ENCODE results near the gene THAP4. TPM values are rescaled to one million over a fixed set of nuclear protein-coding genes. Genes with fewer than 3 reads are reported as not detected.

The THAP4 gene
- total RNA-seq, 1 donor from 2014 or later = 63.9 TPM

DNA sequence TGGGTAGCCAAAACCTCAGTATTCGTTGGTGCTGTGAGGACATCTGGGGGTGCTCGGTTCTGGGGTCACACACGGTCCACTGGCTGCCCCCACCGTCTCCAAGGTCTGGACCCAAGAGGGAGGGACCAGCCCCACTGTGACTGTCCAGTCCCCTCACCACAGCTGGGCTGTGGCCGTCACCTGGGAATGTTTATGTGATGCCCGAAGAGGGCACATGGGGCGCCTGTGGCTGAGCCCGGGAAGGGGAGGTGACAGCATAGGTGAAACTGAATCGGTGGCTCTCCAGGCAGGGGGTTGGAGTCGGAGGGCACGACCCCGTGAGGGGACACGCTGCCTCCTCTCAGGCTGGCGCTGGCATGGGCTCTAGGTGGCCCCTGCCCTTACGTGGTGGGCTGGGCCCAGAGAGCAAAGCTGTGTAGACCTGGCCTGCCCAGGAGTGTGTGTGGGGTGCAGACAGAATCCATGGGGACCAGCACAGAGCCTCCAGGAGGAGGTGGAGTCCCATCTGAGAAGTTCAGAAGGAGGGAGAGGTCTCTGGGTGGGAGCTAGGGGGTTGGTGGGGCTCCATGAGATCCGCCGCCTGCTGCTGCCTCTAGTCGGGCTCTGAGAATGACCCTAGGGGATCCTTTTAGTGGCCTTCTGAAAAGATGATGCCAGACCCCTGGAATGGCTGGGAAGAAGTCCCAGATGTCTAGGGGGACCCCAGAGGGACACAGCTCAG, 76.6 kb downstream of the THAP4 start:
- no peak overlapping the region for H3K27ac Mint-ChIP-seq
- H3K9me3 Mint-ChIP-seq = no peaks in the 10 kb centered on the region
- H3K27me3 Mint-ChIP-seq = peaks cover 36% of the 10 kb centered on the region
- no peak for DNase-seq
- peaks cover 9% of the 10 kb centered on the region for H3K4me1 Mint-ChIP-seq
- intact Hi-C loops (cut with micrococcal nuclease) = no loop called here
- no peaks in the 10 kb centered on the region for H3K36me3 Mint-ChIP-seq (ENCODE audit: low read depth)
- H3K4me3 Mint-ChIP-seq = peak overlapping the region; percentile 54

DNA sequence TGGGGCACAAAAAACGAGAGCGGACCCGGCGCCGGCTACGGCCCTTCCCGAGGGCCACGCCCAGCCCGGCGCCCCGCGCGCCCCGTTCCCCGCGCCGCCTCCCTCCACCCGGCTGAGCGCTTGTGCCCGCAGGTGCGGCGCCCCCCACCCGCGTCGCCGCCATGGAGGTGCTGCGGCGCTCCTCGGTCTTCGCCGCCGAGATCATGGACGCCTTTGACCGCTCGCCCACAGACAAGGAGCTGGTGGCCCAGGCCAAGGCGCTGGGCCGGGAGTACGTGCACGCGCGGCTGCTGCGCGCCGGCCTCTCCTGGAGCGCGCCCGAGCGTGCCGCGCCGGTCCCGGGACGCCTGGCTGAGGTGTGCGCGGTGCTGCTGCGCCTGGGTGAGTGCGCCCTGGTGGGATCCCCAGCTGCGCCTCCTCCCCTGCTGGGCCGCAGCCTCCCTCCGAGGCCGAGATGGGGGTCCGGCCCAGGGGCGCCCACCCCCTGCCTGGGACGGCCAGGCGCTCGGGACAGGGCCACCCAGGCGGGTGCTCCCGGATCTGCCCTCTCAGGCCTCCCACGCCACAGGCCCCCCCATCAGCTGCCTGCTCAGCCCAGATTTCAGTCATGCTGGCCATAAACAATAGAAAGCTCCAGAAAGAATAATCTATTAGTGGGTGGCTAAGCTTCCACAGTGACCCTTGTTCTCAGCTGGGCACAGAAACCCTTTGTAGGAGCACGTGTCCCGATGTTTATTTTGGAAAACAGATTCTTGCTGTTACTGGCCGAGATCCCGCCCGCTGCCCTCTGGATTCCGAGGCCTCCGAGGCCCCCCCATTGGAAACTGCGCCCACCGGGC, 77.4 kb downstream of the THAP4 start:
- H3K9me3 Mint-ChIP-seq = no peaks in the 10 kb centered on the region
- peaks cover 9% of the 10 kb centered on the region for H3K4me1 Mint-ChIP-seq
- intact Hi-C loops (cut with micrococcal nuclease) = no loop called here
- peak; percentile 60 for DNase-seq
- peaks cover 38% of the 10 kb centered on the region for H3K27me3 Mint-ChIP-seq
- H3K36me3 Mint-ChIP-seq (ENCODE audit: low read depth) = no peaks in the 10 kb centered on the region
- H3K27ac Mint-ChIP-seq = no peak overlapping the region
- peak overlapping the region; percentile 54 for H3K4me3 Mint-ChIP-seq

DNA sequence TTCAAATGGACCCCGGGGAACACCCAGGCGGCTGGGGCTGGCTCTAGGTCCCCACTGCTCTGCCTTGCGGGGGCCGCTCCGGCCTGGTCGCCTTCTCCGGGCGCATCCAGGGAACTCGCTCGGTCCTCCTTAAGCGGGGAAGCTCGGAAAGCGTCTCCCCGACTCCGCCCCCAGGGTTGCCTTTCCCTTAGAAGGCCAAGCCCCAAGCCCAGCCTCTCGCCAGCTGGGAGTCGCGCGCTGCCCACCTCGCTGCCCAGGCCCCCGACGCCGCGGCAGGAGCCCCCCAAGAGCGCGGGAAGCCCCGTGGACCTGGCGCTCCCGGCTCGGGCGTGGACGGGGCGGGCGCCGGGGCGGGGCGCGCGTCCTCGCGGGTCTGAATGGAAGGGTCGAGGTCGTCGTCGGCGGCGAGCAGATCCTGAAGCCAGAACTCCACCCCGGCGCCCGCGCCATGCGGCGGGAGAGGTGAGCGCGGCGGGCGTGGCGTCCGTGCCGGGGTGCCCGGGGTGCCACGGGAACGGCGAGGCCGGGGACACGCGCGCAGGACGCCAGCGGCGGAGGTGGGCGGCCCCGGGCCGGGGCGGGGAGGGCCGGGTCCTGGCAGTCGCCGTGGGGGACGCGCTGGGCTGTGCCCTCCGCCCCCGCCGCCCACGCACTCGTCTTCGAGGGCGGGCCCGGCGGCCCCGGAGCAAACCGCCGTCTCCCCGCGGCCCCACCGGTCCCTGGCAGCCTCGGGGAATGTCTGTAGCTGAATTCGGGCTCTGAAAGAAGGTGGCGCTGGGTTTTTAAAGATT, 78.2 kb downstream of the THAP4 start, which contains the start of gene BOK:
Gene BOK, plus strand, starts transcription at position 214 of the 791 bp plus-strand sequence. CDS start 739 bp downstream, outside the sequence.
- peaks cover 41% of the 10 kb centered on the region for H3K27me3 Mint-ChIP-seq
- H3K4me1 Mint-ChIP-seq = peaks cover 9% of the 10 kb centered on the region
- H3K36me3 Mint-ChIP-seq (ENCODE audit: low read depth) = no peaks in the 10 kb centered on the region
- DNase-seq = peak; percentile 68
- intact Hi-C loops (cut with micrococcal nuclease) = no loop called here
- H3K27ac Mint-ChIP-seq = no peak within 1 kb of the TSS
- no peaks in the 10 kb centered on the region for H3K9me3 Mint-ChIP-seq
- peak within 1 kb of the TSS; percentile 70 for H3K4me3 Mint-ChIP-seq

DNA sequence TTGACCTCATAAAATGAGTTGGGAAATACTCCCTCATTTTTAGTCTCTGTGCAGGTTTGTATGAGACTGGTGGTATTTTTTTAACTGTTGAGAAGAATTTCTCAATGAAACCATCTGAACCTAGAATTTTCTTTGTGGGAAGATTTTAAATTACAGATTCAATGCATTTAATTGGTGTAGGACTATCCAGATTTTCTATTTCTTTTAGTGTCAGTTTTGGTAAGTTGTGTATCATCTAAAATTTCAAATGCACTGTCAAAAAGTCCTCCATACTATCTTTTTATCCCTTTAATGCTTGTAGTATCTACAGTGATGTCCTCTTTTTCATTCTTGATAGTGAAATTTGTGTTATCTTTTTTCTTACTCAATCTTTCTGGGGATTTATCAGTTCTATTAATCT, 80.2 kb downstream of the THAP4 start:
- no peak overlapping the region for H3K4me3 Mint-ChIP-seq
- no peaks in the 10 kb centered on the region for H3K36me3 Mint-ChIP-seq (ENCODE audit: low read depth)
- no peak for DNase-seq
- intact Hi-C loops (cut with micrococcal nuclease) = no loop called here
- no peaks in the 10 kb centered on the region for H3K9me3 Mint-ChIP-seq
- no peak overlapping the region for H3K27ac Mint-ChIP-seq
- peaks cover 44% of the 10 kb centered on the region for H3K27me3 Mint-ChIP-seq
- H3K4me1 Mint-ChIP-seq = peaks cover 9% of the 10 kb centered on the region

DNA sequence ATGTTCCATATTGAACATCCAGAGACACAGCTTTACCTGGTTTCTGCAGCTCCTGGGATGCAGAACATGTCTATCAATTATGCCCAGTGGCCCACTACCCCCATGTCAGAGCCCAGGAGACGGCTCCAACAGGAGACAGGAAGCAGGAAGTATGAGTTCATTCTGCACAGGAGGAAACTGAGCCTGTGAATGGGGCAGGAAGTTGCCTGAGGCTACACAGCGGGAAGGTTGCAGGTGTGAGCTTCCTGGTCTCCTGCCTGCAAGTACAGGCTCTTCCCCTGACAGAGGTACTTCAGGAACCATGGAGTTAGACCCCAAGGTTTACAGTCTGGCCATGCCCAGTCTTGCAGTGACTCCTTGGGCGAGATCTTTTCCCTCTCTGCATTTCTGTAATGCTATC, 81.2 kb downstream of the THAP4 start:
- no peaks in the 10 kb centered on the region for H3K9me3 Mint-ChIP-seq
- intact Hi-C loops (cut with micrococcal nuclease) = no loop called here
- no peak overlapping the region for H3K4me3 Mint-ChIP-seq
- no peak for DNase-seq
- no peak overlapping the region for H3K27ac Mint-ChIP-seq
- peaks cover 9% of the 10 kb centered on the region for H3K4me1 Mint-ChIP-seq
- H3K27me3 Mint-ChIP-seq = peaks cover 44% of the 10 kb centered on the region
- H3K36me3 Mint-ChIP-seq (ENCODE audit: low read depth) = no peaks in the 10 kb centered on the region

DNA sequence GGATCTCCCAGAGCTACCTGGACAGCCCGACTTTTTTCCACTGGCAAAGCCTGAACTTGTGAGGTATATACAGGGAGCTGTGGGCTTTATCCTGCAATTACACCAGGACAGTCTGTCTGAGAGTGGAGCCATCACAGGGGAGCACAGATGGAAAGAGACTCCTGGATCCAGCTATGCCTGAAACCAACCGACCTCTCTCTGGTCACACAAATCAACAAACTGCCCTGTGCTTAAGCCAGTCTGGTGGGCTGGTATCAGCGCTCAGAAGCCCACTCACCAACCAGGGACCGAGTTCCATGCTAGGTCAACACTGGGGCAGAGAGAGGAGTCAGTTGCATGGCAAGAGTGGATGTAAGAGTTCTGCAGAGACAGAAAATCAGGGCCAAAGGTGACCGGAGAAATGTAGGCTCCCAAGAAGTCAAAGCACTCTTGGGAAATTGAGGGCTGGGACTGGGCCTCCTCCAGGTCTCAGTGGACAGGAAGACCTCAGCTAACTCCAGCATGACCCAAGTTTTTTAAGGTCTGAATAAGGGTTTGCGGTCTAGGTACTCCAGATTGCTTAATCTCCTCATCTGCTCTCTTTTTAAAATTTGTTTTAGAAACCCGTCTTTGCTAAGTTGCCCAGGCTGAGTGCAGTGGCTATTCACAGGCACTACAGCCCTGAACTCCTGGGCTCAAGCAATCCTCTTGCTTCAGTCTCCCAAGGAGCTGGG, 82.2 kb downstream of the THAP4 start:
- intact Hi-C loops (cut with micrococcal nuclease) = no loop called here

DNA sequence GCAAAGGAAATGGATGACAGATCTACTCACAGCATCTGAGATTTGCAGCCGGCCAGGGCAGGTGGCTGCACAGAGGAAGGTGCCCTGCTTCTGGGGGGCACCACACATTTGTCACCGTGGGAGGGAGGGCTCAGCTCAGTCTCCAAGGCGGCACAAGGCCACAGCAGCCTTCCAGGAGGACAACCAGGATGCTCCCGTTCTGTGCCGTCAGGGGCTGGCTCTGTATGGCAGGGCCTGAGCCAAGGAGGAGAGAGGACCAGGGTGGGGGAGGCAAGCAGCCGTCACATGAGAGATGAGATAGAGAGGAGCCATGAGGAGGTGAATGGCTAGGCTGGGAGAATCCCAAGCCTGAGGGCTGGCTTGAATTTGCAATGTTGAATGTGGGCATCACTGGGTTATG, 83.0 kb downstream of the THAP4 start:
- Mint-ChIP-seq H3K27me3 (peaks cover 41% of the 10 kb centered on the region), H3K27ac (no peak overlapping the region), H3K4me1 (peaks cover 9% of the 10 kb centered on the region), H3K9me3 (no peaks in the 10 kb centered on the region), H3K4me3 (no peak overlapping the region), H3K36me3 (ENCODE audit: low read depth) (no peaks in the 10 kb centered on the region)
- intact Hi-C loops (cut with micrococcal nuclease) = no loop called here
- no peak for DNase-seq

More for the DNA sequence above, 82.2 kb downstream of the THAP4 start:
- no peak overlapping the region for H3K4me3 Mint-ChIP-seq
- no peak for DNase-seq
- H3K27ac Mint-ChIP-seq = no peak overlapping the region
- H3K9me3 Mint-ChIP-seq = no peaks in the 10 kb centered on the region
- H3K4me1 Mint-ChIP-seq = peaks cover 9% of the 10 kb centered on the region
- H3K36me3 Mint-ChIP-seq (ENCODE audit: low read depth) = no peaks in the 10 kb centered on the region
- peaks cover 36% of the 10 kb centered on the region for H3K27me3 Mint-ChIP-seq

DNA sequence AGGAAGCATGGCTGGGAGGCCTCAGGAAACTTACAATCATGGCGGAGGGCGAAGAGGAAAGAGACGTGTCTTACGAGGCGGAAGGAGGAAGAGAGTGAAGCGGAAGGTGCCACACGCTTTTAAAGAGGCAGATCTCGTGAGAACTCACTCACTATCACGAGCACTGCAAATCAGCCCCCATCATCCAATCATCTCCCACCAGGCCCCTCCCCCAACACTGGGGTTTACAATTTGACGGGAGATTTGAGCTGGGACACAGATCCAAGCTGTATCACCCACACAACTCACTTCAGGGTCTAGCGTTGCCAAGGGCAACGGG, 83.5 kb downstream of the THAP4 start:
- H3K4me3 Mint-ChIP-seq = no peak overlapping the region
- intact Hi-C loops (cut with micrococcal nuclease) = no loop called here
- no peak for DNase-seq
- H3K36me3 Mint-ChIP-seq (ENCODE audit: low read depth) = no peaks in the 10 kb centered on the region
- H3K9me3 Mint-ChIP-seq = no peaks in the 10 kb centered on the region
- H3K4me1 Mint-ChIP-seq = peaks cover 9% of the 10 kb centered on the region
- peaks cover 41% of the 10 kb centered on the region for H3K27me3 Mint-ChIP-seq
- no peak overlapping the region for H3K27ac Mint-ChIP-seq

DNA sequence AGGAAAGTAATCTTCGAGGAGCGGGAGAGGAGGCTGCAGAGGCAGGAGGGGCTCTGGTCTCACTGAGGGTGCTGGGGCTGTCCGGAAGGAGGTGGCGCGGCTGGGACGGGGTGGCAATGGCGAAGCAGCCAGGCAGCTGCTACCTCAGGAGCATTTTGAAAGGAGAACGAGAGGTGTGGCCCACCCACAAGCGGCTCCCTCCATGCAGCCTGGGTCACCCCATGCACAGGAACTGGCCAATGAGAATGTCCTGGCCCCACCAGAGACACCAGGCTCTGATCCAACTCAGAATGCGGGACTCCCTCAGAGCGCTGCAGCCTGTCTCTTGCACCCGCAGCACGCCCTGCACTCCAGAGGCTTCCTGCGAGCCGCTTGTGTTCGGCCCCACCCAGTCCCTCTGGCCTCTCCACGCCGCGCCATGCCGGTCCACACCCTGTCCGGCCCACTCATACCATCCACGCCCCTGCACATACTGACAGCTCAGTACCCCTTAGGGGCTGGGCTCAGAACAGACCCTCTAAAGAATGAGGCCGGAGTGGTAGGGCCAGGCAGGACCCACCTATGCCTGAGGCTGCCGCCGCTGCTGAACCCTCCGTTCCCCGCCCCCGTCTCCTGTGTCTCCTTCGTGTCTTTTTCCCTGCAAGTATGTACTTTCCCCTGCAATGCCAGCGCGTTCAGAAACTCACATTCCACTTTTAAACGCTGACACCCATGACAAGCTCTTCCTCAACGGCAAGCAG, 84.8 kb downstream of the THAP4 start:
- H3K36me3 Mint-ChIP-seq (ENCODE audit: low read depth) = no peaks in the 10 kb centered on the region
- DNase-seq = no peak
- no peak overlapping the region for H3K4me3 Mint-ChIP-seq
- intact Hi-C loops (cut with micrococcal nuclease) = no loop called here
- peaks cover 6% of the 10 kb centered on the region for H3K4me1 Mint-ChIP-seq
- peaks cover 28% of the 10 kb centered on the region for H3K27me3 Mint-ChIP-seq
- H3K9me3 Mint-ChIP-seq = no peaks in the 10 kb centered on the region
- H3K27ac Mint-ChIP-seq = no peak overlapping the region

DNA sequence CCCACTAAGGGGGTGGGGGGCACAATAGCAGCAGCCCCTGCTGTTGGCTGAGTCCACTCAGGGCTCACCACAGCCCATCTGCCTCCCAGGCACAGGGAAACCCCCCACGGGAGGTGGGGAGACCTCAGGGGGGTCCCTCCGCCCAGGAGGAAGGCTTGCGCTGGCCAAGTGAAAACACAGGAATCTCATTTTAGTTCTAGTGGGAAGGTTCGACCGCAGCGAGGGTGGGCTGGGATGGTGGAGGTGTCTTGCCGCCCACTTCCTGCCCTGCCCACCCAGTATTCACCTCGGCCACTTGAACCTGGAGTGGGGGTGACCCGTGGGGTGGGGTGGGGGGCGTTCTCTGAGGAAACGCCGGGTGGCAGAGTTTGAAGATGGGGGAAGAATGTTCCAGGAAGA, 85.4 kb downstream of the THAP4 start:
- no peak for DNase-seq
- H3K4me3 Mint-ChIP-seq = no peak overlapping the region

DNA sequence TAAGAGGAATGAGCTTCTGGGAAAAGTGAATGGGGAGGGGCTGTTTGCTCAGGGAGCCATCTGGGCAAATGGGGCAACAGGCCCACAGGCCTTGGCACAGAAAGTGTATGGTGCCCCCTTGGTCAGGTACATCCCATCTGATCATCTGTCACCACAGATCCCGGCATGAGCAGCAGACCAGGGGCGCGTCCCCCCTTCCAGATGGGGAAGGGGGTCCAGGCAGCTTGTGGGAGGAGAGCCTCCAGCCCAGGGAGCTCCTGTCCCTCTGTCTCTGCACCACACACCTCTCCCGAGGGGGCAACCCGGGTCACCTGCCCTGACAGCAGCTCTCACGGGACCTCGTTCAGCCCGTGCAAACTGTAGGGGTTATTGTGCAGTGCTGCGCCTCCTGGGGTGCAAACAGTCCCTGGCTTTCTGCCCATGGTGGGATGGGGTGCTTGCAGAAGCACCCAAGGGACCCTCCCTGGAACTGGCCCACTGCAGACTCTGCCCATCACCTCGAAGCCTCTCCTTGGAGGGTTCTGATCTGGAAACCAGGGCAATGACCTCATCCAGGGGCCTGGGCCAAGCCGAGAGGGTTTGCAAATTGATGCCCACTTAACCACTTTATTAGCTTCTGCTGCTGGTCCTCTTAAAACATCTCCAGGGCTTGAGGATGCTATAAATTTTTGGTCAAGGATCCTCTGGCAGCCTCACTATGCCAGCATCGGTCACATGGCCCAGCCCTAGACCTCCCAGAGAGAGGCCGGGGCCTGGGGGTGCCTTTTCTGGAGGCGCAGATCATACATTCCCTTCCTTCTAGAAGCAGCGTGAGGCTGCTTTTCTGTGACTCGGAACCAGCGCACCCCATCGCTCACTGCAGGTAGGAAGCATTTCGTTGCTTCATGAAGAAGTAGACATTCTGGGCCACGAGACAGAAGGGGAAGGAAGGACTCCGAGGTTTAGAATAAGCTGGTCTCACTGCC, 86.1 kb downstream of the THAP4 start:
- Mint-ChIP-seq H3K27me3 (peaks cover 18% of the 10 kb centered on the region), H3K27ac (no peak overlapping the region), H3K4me3 (no peak overlapping the region), H3K36me3 (ENCODE audit: low read depth) (no peaks in the 10 kb centered on the region), H3K9me3 (no peaks in the 10 kb centered on the region), H3K4me1 (peaks cover 6% of the 10 kb centered on the region)
- intact Hi-C loops (cut with micrococcal nuclease) = no loop called here
- DNase-seq = no peak

More for the DNA sequence above, 85.4 kb downstream of the THAP4 start:
- Mint-ChIP-seq H3K27ac (no peak overlapping the region), H3K36me3 (ENCODE audit: low read depth) (no peaks in the 10 kb centered on the region), H3K4me1 (peaks cover 6% of the 10 kb centered on the region), H3K9me3 (no peaks in the 10 kb centered on the region), H3K27me3 (peaks cover 22% of the 10 kb centered on the region)
- intact Hi-C loops (cut with micrococcal nuclease) = no loop called here

DNA sequence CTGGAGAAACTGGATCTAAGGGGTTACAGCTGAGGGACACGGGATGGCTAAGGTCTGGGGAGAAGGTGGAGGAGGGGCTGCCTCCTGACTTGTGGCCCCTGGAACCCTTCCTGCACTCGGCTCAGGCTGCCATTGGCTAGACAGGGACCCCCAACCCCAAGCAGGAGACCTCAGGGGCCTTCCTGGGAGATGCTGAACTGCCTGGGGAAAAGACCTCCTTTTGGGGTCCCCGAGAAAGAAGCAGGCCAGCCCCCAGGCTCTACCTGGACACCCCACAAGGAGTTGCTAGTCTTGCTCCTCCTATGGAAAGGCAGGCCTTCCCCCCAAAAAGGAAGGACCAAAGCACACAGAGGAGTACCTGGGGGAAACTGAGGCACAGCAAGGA, 88.5 kb downstream of the THAP4 start:
- Mint-ChIP-seq H3K36me3 (ENCODE audit: low read depth) (no peaks in the 10 kb centered on the region), H3K27me3 (peaks cover 9% of the 10 kb centered on the region), H3K27ac (no peak overlapping the region), H3K4me1 (no peaks in the 10 kb centered on the region), H3K4me3 (no peak overlapping the region), H3K9me3 (no peaks in the 10 kb centered on the region)
- intact Hi-C loops (cut with micrococcal nuclease) = no loop called here
- DNase-seq = no peak

All from activated CD4-positive, alpha-beta T cell treated with anti-CD3 and anti-CD28 coated beads, Interleukin-2, amount 10 ng/mL, durations not matched to agents 24 days and 14 days (primary cell).